ENCODE data around the gene DBT.

DNA sequence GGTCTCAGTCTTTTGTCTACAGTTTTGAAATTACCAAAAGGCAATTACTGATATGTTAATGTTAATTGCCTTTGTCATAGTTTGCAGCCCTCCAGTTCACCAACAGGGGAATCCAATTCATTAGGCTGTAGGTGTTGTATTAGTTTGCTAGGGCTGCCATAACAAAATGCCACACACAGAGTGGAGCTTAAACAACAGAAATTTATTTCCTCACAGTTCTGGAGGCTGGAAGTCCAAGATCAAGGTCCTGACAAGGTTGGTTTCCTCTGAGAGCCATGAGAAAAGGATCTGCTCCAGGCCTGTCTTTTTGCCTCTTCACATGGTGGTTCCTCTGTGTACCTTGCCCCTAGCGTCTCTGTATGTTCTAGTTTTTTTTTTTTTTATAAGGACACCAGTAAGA is 17.6 kb upstream of the DBT start:
- no peak for TF ChIP-seq POLR2AphosphoS5 (IDR thresholded peaks at IDR 0.05)
- TF ChIP-seq REST (IDR thresholded peaks at IDR 0.05; ENCODE audit: borderline replicate concordance) = no peak
- TF ChIP-seq, protein P1, sequence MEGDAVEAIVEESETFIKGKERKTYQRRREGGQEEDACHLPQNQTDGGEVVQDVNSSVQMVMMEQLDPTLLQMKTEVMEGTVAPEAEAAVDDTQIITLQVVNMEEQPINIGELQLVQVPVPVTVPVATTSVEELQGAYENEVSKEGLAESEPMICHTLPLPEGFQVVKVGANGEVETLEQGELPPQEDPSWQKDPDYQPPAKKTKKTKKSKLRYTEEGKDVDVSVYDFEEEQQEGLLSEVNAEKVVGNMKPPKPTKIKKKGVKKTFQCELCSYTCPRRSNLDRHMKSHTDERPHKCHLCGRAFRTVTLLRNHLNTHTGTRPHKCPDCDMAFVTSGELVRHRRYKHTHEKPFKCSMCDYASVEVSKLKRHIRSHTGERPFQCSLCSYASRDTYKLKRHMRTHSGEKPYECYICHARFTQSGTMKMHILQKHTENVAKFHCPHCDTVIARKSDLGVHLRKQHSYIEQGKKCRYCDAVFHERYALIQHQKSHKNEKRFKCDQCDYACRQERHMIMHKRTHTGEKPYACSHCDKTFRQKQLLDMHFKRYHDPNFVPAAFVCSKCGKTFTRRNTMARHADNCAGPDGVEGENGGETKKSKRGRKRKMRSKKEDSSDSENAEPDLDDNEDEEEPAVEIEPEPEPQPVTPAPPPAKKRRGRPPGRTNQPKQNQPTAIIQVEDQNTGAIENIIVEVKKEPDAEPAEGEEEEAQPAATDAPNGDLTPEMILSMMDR (IDR thresholded peaks at IDR 0.05; ENCODE audit: poor library complexity, severe bottlenecking) = no peak
